COR-L47 (cell line): Measurements from ENCODE around the gene TMEM183A.

ENCODE experiments used
- DNase-seq: peaks from one replicate; lab custom pipeline; 2025; lab: John Stamatoyannopoulos, UW

TMEM183A gene

DNA sequence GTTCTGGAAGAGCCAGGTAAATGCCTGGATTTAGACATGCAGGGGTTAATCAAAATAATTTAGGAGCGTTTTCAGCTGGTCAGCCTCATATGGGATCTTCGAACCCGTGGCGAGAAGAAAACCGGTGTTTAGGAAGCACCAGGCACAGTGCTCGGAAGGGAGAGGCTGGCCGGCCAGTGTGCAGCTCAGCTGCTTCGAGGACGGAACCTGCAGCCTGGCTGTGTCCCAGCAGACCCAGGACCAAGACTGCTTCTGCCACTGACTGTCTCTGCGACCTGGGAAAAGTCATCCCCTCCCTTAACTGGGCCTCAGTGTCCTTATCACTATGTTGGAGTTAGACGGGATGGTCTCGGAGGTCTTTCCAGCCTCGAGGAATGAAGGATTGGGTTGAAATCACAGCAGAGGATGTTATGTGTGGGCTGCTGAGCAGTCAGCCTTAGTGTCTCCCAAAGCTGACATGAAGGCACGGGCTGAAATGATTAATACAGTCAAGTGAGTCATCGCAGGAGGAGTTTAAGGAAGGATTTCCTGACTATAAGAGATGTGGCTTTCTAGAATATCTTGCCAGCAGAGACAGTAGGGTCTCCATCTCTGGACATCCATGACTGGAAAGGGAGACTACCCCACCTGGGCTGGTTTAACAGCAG, 39.9 kb downstream of the TMEM183A start:
- no peak for DNase-seq

DNA sequence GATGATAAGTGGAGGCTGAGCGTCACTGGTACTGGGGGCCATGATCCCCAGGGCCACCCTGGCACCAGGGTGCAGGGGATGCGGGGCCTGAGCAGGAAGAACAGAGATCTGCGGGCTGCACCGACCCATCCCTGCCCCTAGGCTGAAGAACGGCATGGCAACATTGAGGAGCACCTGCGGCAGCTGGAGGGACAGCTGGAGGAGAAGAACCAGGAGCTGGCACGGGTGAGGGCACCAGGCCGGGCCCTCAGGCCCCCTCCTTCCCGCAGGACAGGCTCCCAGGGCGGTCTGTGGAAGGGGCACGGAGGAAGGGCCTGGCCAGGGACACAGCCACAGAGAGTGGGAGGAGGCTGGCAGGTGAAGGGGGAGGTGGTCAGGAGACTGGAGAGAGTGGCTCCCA, 40.9 kb downstream of the TMEM183A start:
- no peak for DNase-seq

DNA sequence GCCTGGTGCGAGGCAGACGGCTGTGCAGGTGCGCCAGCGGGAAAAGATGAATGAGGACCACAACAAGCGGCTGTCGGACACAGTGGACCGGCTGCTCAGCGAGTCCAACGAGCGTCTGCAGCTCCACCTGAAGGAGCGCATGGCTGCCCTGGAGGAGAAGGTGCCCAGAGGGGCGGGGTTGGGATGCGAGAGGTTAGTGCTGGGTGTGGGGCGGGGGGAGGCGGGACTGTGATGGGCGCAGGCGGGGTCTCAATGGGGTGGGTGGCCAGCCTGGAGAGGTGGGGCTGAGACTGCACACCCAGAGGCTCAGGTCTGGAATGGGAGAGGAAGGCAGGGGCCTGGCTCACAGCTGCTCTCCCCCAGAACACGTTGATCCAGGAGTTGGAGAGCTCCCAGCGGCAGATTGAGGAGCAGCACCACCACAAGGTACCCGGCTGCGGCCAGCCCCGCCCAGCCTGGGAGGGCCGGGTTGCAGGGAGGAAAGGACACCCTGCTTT, 41.4 kb downstream of the TMEM183A start:
- no peak for DNase-seq

DNA sequence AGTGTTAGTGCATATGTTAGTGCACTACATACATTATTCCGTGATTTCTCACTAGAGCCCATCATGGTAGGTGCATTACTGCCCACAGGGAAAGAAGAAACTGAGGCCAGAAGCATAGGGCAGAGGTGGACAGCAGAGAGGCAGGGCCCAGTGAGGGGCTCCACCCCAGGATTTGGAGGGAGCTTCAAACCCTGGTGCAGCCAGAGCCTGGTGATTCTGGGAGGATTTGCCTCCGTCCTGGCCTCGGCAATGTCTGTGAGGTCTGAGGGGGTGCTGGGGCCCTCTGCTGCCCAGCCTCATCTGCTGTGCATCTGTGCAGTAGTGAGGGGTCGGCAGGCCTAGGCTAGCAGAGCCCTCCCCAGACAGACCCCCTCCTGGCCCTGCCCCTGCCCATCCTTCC, 41.9 kb downstream of the TMEM183A start:
- no peak for DNase-seq

DNA sequence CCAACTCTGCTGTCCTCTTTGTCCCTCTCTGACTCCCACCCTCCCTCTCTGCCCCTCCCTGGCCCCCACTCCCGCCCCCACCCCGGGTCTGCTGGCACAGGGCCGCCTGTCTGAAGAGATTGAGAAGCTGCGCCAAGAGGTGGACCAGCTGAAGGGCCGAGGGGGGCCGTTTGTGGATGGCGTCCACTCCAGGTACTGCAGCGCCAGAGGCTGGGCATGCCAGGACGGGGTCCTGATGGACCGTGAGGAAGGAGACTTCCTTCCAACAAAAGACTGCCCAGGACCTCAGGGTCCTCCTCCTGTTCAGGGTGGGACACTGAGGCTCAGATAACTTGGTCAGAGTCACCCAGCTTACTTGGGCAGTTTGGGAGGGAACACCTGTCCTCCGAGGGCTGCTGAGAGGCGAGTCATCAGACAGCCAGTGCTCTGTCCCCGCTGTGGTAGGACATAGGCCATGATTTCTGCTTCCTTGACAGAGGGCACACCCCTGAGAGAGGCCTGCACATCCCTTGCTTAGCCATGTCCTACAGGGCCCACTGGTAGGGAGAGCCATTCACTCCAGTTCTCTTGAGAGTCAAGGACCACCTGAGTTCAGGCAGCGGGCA, 42.5 kb downstream of the TMEM183A start:
- DNase-seq, result no peak

DNA sequence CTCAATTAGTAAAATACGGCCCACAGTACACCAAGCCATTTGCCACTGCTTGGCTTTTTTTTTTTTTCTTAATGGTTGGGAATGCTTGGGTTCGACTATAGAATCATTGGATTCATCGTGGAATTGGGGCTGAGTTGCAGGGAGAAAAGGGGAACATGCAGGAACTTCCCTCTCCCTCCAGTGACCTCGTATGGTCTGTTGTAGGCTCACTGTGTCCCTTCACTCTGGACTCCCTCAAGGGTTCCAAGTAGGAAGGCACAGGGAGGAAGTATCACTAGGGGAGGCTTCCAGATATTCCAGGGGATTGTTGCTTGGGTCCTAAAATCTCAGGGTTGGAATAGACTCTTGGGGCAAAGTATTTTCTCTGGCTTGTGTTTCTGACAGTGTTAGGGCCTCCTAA, 43.7 kb downstream of the TMEM183A start:
- DNase-seq, result no peak

DNA sequence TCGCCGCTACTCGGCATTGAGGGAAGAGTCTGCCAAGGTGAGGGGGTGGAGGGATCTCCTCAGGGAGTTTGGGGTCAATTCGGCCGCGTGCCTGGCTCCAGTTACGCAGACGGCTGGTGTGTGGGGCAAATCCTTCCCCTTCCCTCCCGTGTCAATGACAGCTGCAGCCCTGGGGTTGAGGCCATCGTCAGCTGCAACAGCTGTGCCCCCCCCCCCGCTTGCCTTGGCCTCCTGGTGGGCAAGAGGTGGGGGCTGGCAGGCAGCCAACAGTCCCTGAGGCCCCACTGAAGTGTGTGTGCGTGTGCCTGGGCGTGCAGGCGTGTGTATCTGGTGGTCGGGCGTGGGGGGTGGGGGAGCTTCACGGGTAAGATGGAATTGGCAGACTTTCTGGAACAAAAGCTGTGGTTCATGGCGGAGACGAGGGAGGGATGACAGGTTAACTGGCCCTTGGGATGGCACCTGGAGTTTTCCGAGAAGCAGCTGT, 44.7 kb downstream of the TMEM183A start:
- peak; percentile 69 for DNase-seq

DNA sequence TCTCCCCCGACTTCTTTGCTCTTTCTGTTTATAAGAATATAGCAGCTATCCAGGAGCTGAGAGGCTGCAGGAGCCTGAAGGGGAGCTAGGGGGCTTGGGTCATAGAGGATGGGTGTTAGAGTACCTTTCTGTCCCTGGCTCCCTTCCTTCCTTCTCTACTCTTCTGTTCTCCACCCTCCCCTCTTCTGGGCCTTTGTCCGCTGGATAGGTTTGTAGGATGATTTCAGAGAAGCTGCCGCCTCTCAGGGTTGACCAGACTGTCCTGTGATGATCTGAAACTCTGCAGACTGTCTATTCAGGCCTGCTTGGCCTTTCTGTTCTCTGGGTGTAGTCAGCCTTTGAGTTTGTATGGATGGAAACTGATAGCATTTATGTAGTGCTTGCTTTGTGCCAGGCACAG, 45.4 kb downstream of the TMEM183A start:
- no peak for DNase-seq

DNA sequence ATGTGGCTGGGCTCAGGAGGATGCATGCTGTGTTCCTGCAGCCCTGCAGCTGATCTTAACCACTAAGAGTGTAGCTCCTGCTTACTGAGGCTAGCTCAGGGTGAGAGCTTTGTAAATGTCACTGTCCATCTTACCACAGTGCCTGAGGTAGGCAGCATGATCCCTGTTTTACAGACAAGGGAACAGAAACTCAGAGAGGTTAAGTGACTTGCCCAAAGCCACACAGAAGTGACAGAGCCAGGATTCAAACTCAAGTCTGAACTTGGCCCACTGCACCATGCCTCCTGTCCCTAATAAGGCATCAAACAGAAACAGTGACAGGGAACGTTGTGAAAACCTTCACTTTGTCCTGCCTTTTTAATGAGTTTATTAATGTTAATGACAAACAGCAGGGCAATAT, 47.0 kb downstream of the TMEM183A start:
- no peak for DNase-seq

DNA sequence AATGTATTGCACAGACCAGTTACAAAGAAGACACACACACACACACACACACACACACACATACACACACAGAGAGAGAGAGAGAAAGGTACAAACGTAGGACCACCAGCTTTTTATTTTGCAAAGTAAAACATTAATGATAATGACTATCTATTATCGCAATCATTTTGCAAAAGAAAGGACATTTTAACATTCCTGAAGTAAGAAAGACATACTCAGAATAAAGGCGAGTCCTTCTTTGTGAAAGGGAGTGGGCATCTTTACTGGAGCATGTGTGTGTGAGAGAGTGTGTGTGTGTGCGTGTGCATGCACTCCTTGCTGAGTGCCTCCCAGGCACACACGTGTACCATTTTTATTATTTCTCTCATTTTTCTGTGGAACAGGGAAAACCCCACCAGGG, 47.5 kb downstream of the TMEM183A start:
- DNase-seq, result no peak

DNA sequence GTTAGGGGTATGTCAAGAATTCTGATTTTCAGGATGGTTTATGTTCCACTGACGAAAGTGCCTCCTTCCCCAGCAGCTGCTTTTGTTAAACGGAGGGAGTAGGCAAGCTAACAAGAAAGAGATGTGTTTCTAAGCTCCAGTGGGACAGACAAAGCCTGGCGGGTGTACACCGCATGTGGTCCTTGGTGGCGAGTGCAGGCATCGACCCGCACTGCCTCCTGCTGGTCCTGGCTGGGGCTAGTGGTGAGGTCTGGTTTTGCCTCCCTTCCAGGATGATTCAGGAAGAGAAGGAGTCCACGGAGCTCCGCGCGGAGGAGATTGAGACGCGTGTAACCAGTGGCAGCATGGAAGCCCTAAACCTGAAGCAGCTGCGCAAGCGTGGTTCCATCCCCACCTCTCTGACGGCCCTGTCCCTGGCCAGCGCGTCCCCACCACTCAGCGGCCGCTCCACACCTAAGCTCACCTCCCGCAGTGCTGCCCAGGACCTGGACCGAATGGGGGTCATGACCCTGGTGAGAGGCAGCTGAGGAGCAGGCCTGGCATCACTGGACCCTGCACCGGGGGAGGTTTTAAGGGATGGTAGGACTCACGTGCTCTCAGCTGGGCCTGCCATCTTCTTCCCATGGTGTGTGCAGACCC, 48.1 kb downstream of the TMEM183A start:
- DNase-seq, result no peak

DNA sequence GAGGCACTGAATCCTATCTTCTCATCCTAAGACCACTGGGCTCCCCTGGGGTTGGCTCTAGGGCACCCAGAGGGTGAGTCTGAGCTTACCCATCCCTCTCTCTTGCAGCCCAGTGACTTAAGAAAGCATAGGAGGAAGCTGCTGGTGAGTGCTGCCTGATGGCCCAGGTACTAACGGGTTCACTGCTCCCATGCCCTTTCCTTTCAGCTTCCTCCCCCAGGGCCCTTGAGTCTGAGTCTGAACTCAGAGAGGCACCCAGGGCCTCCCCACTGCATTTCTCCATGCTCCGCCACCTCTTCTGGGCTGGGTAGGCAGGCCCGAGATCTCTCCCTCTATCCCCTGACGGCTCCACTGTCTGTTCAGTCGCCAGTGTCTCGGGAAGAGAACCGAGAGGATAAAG, 48.8 kb downstream of the TMEM183A start:
- no peak for DNase-seq

DNA sequence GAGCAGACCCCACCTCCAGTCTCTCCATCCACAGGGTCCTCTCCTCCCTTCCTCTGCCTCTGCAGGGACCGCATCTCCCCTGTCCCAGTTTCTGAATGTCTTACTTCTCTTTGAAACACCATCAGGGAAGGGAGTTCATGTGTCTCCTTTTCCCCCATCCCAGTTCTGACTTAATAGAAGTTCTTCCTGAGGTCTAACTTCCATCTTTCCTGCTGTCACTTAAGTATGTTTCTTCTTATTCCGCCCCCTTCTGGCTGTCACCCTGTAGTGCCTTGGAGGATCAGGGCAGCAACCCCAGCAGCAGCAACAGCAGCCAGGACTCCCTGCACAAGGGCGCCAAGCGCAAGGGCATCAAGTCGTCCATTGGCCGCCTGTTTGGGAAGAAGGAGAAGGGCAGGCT, 49.3 kb downstream of the TMEM183A start:
- no peak for DNase-seq

DNA sequence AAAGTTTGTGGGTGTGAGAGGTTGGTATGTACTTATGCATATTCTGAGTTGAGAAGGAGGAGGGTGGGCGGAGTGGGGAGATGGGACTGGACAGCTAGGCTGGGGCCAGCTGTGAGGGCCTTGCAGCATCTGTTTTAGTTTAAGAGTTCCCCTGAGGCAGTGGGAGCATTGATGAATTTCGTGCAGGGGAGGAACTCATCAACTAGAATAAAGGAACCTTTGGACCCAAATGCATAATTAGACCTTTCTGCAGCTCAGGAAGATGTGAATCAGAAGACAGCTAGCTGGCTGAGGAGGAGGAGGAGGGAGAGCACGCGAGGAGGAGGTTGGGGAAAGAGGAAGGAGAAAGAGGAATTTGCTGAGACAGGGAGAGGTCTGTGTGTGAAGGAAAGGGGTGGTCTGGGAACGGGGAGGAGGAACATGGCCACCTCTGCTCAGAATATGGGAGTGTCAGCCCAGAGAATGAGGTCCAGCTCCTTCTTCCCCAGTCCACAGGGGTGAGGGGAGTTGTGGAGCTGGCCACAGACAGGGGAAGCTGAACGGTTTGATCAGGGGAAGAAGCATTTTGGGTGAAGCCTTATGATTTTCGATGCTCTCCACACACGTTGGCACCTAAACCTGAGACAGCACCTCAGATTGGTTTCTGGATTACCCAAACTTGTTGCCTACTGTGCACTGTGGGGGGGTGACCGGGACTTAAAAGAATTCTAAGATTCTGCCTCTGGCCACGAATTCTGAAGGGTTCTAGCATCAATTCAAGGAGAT, 50.9 kb downstream of the TMEM183A start:
- no peak for DNase-seq

DNA sequence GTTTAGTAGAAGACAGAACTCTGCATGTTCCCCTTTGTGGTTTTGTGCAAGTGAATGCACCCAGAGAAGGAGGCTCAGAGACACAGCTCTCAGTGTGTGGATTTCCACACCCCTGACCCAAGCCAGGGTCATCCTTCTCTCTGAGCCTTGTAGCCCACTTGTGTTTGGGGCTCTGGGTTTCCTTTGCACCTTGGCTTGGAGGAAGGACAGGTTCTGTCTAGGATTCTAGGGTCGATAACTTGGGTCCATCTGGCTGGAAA, 51.4 kb downstream of the TMEM183A start:
- no peak for DNase-seq

DNA sequence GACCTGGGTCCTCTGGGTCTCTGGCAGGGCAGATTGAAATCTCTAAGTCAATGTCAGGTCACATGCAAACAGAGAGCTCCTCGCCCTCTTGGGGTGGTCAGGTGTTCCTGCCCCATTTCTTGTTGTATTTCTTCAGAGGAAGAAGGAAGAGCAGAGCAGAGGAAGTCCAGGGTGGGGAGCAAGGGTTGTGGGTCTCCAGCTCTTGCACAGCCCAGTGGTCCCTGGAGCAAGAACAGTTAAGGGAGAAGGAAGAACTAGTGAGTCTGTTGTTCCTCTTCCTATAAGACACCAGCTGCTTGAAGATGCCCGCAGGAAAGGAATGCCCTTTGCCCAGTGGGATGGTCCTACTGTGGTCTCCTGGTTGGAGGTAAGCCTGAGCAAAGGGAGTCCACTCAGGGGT, 52.3 kb downstream of the TMEM183A start:
- DNase-seq, result no peak

DNA sequence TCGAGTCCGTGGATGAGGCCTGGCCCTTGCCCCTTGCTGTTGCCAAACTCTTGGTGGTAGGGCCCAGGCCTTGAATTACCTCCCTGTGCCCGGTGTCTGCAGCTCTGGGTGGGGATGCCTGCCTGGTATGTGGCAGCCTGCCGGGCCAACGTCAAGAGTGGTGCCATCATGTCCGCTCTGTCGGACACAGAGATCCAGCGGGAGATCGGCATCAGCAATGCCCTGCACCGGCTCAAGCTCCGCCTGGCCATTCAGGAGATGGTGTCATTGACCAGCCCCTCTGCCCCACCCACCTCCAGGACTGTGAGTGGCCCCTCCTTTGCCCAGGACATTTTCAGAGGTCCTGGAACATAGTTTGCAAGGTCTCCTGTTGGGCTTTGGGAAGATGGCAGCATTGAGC, 52.9 kb downstream of the TMEM183A start:
- no peak for DNase-seq

DNA sequence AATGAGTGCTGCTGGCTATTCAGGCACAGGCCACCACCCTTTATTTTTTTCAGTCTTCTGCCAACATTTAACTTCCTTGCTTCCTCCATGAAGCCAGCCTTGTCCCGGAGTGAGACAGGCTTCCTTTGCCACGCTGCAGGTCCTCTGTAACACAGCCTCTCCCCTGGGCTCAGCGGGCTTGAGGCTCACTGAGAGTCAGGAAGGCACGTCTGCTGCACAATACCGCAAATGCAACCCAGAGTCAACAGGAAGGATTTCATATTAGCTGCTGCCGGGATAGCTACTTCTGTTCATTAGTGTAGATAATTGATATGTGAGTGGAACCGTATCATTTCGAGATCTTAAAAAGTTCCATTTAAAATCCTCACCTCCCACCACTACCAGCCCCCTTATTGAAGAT, 56.1 kb downstream of the TMEM183A start:
- DNase-seq, result no peak

DNA sequence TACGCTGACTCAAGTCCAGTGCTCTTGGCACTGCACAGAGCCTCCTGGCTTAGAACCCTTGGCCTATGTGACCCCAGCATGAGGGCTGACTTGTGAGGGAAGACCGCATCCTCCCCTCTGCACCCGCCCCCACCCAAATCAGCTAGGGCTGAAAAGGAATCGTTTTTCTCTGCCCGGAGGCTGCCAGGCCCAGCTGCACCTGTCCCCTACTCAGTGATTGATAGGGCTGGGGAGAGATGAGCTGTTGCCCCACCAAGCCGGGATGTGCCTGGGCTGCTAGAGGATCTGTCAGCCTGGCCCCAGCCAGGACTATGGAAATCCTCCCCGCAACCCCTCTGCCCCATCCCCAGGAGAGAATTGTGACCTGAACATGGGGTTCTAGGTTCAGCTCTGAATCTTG, 58.0 kb downstream of the TMEM183A start:
- no peak for DNase-seq

DNA sequence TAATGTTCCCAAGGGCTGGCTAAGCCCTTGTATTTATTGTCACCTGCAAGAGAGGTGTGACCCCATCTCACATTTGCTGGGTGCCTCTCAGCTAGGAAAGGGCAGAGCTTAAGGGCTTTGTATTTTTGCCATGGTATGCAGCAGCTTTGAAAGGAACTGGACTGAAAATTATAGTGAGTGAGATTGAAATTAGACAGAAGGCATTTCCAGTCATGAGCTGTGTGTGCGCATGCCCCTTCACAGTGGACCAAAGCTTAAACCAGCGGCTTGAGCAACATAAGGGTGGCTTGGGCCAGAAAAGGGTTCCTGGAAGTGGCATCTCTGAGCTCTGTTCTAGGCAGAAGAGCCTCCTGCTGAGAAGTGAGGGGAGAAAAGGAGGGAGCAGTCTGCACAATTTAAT, 58.8 kb downstream of the TMEM183A start:
- no peak for DNase-seq

DNA sequence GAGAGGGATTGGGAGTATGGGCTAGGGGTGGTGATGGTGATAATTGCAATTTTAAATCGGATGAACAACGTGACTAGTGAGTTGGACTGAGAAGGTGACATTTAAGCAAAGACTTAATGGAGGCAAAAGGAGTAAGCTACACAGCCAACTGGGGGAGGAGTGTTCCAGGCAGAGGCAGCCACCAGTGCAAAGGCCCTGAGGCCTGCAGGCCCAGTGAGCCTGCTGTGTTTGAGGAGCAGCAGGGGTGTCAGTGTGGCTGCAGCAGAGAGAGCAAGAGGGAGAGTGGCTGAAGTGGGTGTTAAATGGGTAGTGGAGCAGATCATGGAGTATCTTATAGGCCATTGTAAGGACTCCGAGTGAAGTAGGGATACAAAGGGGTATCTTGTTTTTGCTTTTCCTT, 59.8 kb downstream of the TMEM183A start:
- DNase-seq, result no peak

DNA sequence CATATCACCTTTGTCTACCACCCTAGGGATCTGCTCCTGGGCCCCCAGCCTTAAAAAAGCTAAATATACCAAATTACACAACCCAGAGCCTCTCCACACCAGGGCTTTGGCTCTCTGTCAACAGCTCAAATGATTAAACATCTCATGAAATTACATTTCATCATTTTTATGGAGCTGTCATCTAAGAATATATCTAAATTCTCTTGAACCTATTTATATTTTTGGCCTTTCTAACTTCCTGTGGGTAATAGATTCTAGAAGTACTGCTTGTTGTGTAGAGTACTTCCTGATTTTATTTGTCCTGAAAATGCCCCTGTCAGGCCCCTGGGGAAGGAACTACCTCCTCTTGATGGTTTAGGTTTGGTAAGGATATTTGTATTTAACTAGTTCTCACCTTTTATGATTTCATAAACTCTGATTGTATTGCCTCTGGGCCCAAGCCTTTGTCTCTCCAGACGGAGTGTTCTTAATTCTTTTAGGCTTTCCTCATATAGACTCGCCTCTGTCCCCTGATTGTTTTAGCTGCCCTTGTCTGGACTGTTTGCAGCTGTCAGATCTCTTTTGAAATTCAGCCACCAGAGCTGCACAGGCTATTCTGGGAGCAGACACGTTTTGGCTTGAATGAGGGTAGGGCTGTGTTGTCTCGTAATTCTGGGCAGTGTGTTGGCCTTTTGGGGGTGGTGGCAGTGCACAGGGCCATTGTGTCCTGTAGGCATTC, 62.0 kb downstream of the TMEM183A start:
- no peak for DNase-seq
